Liver (tissue), 9 donors: Measurements from ENCODE around the gene NOP10. TPM values are rescaled to one million over a fixed set of nuclear protein-coding genes. Genes with fewer than 3 reads are reported as not detected.
"Not testable (repeated sequence)": the region's sequence is repeated elsewhere in the genome, so short reads cannot be mapped to it uniquely, and the experiment has no call there.

ENCODE experiments used
- DNase-seq: peaks from one replicate; pipeline ENCODE4 v3.0.0-alpha.2; 2017; ENCODE audit warnings: low spot score
- H3K27ac ChIP-seq, 2 donors: one replicate each; pipeline ENCODE4 v1.7.0; 2013; ENCODE audit warnings: inconsistent platforms in 2 of 2, low read length in 2 of 2, control low read depth in 1 of 2, low read depth in 1 of 2, mild to moderate bottlenecking in 1 of 2
- H3K27me3 ChIP-seq, 4 donors: one replicate each; pipeline versions ENCODE4 v1.6.1 to v1.7.0; 2013; ENCODE audit warnings: low read length in 3 of 4, inconsistent platforms in 1 of 4, mild to moderate bottlenecking in 1 of 4, moderate library complexity in 1 of 4; ENCODE audit not compliant: control insufficient read depth in 4 of 4, insufficient read depth in 4 of 4
- H3K36me3 ChIP-seq, 4 donors: one replicate each; pipeline versions ENCODE4 v1.6.1 to v1.7.0; 2013; ENCODE audit warnings: low read length in 3 of 4, mild to moderate bottlenecking in 3 of 4, low read depth in 1 of 4, moderate library complexity in 1 of 4; ENCODE audit not compliant: control insufficient read depth in 4 of 4, insufficient read depth in 3 of 4
- H3K4me1 ChIP-seq, 4 donors: one replicate each; pipeline versions ENCODE4 v1.6.1 to v1.7.0; 2013; ENCODE audit warnings: low read length in 3 of 4, mild to moderate bottlenecking in 3 of 4, moderate library complexity in 1 of 4; ENCODE audit not compliant: control insufficient read depth in 4 of 4, insufficient read depth in 4 of 4
- H3K4me3 ChIP-seq, 3 donors: one replicate each; pipeline versions ENCODE4 v1.6.1 to v1.7.0; 2013; ENCODE audit warnings: low read length in 3 of 3, control low read depth in 1 of 3, low read depth in 1 of 3, mild to moderate bottlenecking in 1 of 3
- H3K9ac ChIP-seq, 2 donors: one replicate each; pipeline ENCODE4 v1.7.0; 2013; ENCODE audit warnings: low read length in 2 of 2, mild to moderate bottlenecking in 2 of 2, moderate library complexity in 2 of 2, control low read depth in 1 of 2, low read depth in 1 of 2
- H3K9me3 ChIP-seq, 4 donors: one replicate each; pipeline versions ENCODE4 v1.6.1 to v1.7.0; 2013; ENCODE audit warnings: low read length in 3 of 4; ENCODE audit not compliant: control insufficient read depth in 4 of 4
- EGR1 ChIP-seq, 2 donors: IDR thresholded peaks; 2 replicates each; pipeline ENCODE4 v1.6.1; 2016 to 2018; ENCODE audit warnings: antibody characterized with exemption in 2 of 2, low read depth in 2 of 2
- FOXA1 ChIP-seq: IDR thresholded peaks from 2 replicates; pipeline ENCODE4 v1.6.1; 2016; ENCODE audit warnings: antibody characterized with exemption
- FOXA2 ChIP-seq: IDR thresholded peaks from 2 replicates; pipeline ENCODE4 v1.6.1; 2016; ENCODE audit warnings: antibody characterized with exemption
- GABPA ChIP-seq, 2 donors: IDR thresholded peaks in 1 of 2; conservative IDR thresholded peaks in 1 of 2; 2 replicates each; pipeline ENCODE4 v1.6.1; 2016; ENCODE audit warnings: antibody characterized with exemption in 2 of 2, mild to moderate bottlenecking in 1 of 2, moderate library complexity in 1 of 2
- HNF4A ChIP-seq, 2 donors: conservative IDR thresholded peaks; 2 replicates each; pipeline ENCODE4 v1.6.1; 2016; ENCODE audit warnings: antibody characterized with exemption in 2 of 2, mild to moderate bottlenecking in 2 of 2
- HNF4G ChIP-seq: IDR thresholded peaks from 2 replicates; pipeline ENCODE4 v1.6.1; 2016; ENCODE audit warnings: antibody characterized with exemption
- JUND ChIP-seq, 2 donors: IDR thresholded peaks; 2 replicates each; pipeline ENCODE4 v1.6.1; 2016; ENCODE audit warnings: antibody characterized with exemption in 2 of 2
- RAD21 ChIP-seq, 2 donors: IDR thresholded peaks; 2 replicates each; pipeline ENCODE4 v1.6.1; 2016; ENCODE audit warnings: antibody characterized with exemption in 2 of 2, mild to moderate bottlenecking in 2 of 2
- RXRA ChIP-seq, 2 donors: IDR thresholded peaks; 2 replicates each; pipeline ENCODE4 v1.6.1; 2017 to 2018; ENCODE audit warnings: antibody characterized with exemption in 2 of 2, mild to moderate bottlenecking in 1 of 2
- SP1 ChIP-seq: IDR thresholded peaks from 2 replicates; pipeline ENCODE4 v1.6.1; 2018; ENCODE audit warnings: antibody characterized with exemption, mild to moderate bottlenecking
- TAF1 ChIP-seq: conservative IDR thresholded peaks from 2 replicates; pipeline ENCODE4 v1.6.1; 2016; ENCODE audit warnings: antibody characterized with exemption, mild to moderate bottlenecking
- YY1 ChIP-seq: IDR thresholded peaks from 2 replicates; pipeline ENCODE4 v1.6.1; 2016; ENCODE audit warnings: antibody characterized with exemption, mild to moderate bottlenecking
- WGBS: extraction: QIAGEN DNeasy Blood & Tissue Kit; methylation state at CpG from one replicate; pipeline ENCODE4 v1.1.7; 2013; 5-methylcytosine and 5-hydroxymethylcytosine counted together
- polyA plus RNA-seq, 2 donors: library from polyadenylated mRNA; stranded (reverse) in 1 of 2; unstranded in 1 of 2; fragments of 200-250 nt in 1 of 2; fragments of >200 nt in 1 of 2; fragmentation: Nextera tagmentation in 1 of 2; extraction: Ambion mirVana in 1 of 2; gene quantifications; one replicate each; pipeline versions ENCODE4 v1.2.1 to v1.2.3, GENCODE V29; 2013 to 2015
- total RNA-seq, 2 donors: library from RNA; depleted of rRNA; stranded (reverse); fragments of >200 nt; gene quantifications; one replicate each; pipeline ENCODE4 v1.2.3, GENCODE V29; 2014
- TF ChIP-seq, protein P1 (sequence below): IDR thresholded peaks from 2 replicates; pipeline ENCODE4 v1.6.1; 2016; ENCODE audit warnings: antibody characterized with exemption
- TF ChIP-seq, protein P2 (sequence below): IDR thresholded peaks from 2 replicates; pipeline ENCODE4 v1.6.1; 2016; ENCODE audit warnings: antibody characterized with exemption, mild to moderate bottlenecking
- TF ChIP-seq, protein P3 (sequence below): IDR thresholded peaks from 2 replicates; pipeline ENCODE4 v1.6.1; 2016; ENCODE audit warnings: antibody characterized with exemption
- TF ChIP-seq, protein P4 (sequence below): fragments of 150-350 bp; IDR thresholded peaks from 2 replicates; pipeline ENCODE4 v1.5.1; 2017; ENCODE audit warnings: improper control_type of control experiment, low read depth, low read length; ENCODE audit not compliant: missing input control
- donor health status: healthy.
- donor health status: healthy.
- donor health status: healthy.
- donor health status: healthy.
- donor health status: healthy.

Gene NOP10
- total and polyA plus RNA-seq, 4 donors = 104 to 223 (median 125) TPM

DNA sequence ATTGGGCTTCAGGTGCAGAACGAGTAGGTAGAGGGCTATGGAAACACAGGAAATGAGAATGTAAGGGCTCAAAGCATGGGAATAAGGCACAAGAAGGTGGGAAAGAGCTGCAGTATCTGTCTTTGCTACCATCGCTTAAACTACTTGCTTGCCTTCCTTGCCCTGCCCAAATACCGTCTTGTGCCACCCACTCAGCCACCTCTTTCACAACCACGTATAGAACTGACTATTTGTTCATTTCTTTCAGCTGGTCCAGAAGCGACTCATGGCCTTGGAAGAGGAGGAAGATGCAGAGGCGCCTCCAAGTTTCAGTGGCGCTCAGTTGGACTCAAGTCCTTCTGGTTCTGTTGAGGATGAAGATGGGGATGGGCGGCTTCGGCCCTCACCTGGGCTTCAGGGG is 12.3 kb upstream of the NOP10 start:
- DNase-seq = no peak
- H3K36me3 ChIP-seq = peaks cover 0 to 2% (median 0%) of the 10 kb centered on the region in 4 donors
- H3K9me3 ChIP-seq = no peaks in the 10 kb centered on the region
- H3K27ac ChIP-seq = no peak overlapping the region
- no peak overlapping the region for H3K9ac ChIP-seq
- H3K27me3 ChIP-seq = no peaks in the 10 kb centered on the region
- 88% methylated on average over 9 of the region's 9 CpGs for WGBS
- TF ChIP-seq FOXA1 (no peak), HNF4A (conservative IDR thresholded peaks at IDR 0.05) (no peak), RAD21 (IDR thresholded peaks at IDR 0.05) (no peak), YY1 (no peak), SP1 (no peak), FOXA2 (no peak), RXRA (IDR thresholded peaks at IDR 0.05) (no peak)
- TF ChIP-seq, protein P1, sequence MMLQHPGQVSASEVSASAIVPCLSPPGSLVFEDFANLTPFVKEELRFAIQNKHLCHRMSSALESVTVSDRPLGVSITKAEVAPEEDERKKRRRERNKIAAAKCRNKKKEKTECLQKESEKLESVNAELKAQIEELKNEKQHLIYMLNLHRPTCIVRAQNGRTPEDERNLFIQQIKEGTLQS = no peak
- TF ChIP-seq, protein P2, sequence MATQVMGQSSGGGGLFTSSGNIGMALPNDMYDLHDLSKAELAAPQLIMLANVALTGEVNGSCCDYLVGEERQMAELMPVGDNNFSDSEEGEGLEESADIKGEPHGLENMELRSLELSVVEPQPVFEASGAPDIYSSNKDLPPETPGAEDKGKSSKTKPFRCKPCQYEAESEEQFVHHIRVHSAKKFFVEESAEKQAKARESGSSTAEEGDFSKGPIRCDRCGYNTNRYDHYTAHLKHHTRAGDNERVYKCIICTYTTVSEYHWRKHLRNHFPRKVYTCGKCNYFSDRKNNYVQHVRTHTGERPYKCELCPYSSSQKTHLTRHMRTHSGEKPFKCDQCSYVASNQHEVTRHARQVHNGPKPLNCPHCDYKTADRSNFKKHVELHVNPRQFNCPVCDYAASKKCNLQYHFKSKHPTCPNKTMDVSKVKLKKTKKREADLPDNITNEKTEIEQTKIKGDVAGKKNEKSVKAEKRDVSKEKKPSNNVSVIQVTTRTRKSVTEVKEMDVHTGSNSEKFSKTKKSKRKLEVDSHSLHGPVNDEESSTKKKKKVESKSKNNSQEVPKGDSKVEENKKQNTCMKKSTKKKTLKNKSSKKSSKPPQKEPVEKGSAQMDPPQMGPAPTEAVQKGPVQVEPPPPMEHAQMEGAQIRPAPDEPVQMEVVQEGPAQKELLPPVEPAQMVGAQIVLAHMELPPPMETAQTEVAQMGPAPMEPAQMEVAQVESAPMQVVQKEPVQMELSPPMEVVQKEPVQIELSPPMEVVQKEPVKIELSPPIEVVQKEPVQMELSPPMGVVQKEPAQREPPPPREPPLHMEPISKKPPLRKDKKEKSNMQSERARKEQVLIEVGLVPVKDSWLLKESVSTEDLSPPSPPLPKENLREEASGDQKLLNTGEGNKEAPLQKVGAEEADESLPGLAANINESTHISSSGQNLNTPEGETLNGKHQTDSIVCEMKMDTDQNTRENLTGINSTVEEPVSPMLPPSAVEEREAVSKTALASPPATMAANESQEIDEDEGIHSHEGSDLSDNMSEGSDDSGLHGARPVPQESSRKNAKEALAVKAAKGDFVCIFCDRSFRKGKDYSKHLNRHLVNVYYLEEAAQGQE = no peak
- TF ChIP-seq, protein P3, sequence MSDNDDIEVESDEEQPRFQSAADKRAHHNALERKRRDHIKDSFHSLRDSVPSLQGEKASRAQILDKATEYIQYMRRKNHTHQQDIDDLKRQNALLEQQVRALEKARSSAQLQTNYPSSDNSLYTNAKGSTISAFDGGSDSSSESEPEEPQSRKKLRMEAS = no peak
- H3K4me3 ChIP-seq = no peak overlapping the region
- no peaks in the 10 kb centered on the region for H3K4me1 ChIP-seq

DNA sequence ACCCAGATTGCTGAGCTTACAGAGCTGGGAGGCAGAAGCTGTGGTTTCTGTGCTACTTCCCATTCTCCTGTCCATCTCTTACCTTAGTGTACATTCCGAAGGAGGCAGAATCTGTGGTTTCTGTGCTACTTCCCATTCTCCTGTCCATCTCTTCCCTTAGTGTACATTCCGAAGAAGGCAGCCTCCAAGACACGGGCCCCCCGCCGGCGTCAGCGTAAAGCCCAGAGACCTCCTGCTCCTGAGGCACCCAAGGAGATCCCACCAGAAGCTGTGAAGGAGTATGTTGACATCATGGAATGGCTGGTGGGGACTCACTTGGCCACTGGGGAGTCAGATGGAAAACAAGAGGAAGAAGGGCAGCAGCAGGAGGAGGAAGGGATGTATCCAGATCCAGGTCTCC is 11.3 kb upstream of the NOP10 start:
- Histone ChIP-seq H3K9me3 (no peaks in the 10 kb centered on the region), H3K9ac (no peak overlapping the region), H3K4me3 (no peak overlapping the region), H3K27me3 (no peaks in the 10 kb centered on the region), H3K36me3 (no peaks in the 10 kb centered on the region), H3K27ac (no peak overlapping the region), H3K4me1 (no peaks in the 10 kb centered on the region)
- 93% methylated on average over 7 of the region's 7 CpGs for WGBS
- no peak for DNase-seq
- no peak for TF ChIP-seq HNF4G
- TF ChIP-seq JUND (IDR thresholded peaks at IDR 0.05) = no peak

DNA sequence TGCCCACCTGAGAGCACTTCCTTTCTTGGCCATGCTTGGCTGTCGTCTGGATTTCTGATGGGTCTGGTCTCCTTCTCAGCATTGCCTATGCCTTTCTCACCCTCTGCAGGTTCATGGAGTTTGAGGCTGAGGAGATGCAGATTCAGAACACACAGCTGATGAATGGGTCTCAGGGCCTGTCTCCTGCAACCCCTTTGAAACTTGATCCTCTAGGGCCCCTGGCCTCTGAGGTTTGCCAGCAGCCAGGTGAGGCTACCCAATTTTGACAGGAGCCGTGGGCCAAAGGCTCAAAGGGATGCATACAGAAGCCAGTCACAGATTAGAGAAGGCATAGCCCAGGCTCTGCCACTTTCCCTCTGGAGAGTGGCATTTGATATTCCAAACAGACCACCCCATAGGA is 10.7 kb upstream of the NOP10 start:
- H3K9ac ChIP-seq = no peak overlapping the region
- no peak for TF ChIP-seq YY1
- no peak for TF ChIP-seq TAF1
- no peak for TF ChIP-seq RXRA (IDR thresholded peaks at IDR 0.05)
- no peak for TF ChIP-seq GABPA (IDR thresholded peaks at IDR 0.05 in 1 of 2, conservative IDR thresholded peaks at IDR 0.05 in 1 of 2)
- TF ChIP-seq, protein P4, sequence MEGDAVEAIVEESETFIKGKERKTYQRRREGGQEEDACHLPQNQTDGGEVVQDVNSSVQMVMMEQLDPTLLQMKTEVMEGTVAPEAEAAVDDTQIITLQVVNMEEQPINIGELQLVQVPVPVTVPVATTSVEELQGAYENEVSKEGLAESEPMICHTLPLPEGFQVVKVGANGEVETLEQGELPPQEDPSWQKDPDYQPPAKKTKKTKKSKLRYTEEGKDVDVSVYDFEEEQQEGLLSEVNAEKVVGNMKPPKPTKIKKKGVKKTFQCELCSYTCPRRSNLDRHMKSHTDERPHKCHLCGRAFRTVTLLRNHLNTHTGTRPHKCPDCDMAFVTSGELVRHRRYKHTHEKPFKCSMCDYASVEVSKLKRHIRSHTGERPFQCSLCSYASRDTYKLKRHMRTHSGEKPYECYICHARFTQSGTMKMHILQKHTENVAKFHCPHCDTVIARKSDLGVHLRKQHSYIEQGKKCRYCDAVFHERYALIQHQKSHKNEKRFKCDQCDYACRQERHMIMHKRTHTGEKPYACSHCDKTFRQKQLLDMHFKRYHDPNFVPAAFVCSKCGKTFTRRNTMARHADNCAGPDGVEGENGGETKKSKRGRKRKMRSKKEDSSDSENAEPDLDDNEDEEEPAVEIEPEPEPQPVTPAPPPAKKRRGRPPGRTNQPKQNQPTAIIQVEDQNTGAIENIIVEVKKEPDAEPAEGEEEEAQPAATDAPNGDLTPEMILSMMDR = no peak
- TF ChIP-seq EGR1 (IDR thresholded peaks at IDR 0.05; ENCODE audit: low read depth in 2 of 2) = no peak
- no peak for TF ChIP-seq FOXA2
- TF ChIP-seq, protein P3 = no peak
- DNase-seq = no peak
- no peaks in the 10 kb centered on the region for H3K27me3 ChIP-seq
- no peaks in the 10 kb centered on the region for H3K36me3 ChIP-seq
- no peaks in the 10 kb centered on the region for H3K9me3 ChIP-seq
- no peak overlapping the region for H3K4me3 ChIP-seq
- no peak overlapping the region for H3K27ac ChIP-seq
- WGBS = 83% methylated on average over 2 of the region's 2 CpGs
- H3K4me1 ChIP-seq = no peaks in the 10 kb centered on the region

DNA sequence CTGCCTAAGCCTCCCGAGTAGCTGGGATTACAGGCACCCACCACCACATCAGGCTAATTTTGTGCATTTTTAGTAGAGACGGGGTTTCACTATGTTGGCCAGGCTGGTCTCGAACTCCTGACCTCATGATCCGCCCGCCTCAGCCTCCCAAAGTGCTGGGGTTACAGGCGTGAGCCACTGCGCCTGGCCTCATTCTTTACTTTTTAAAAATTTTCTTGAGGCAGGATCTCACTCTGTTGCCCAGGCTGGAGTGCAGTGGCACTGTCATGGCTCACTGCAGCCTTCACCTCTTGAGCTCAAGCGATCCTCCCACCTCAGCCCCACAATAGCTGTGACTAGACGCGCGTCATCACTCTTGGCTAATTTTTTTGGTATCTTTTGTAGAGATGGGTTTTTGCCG is 10.1 kb upstream of the NOP10 start:
- H3K27ac ChIP-seq, H3K9ac ChIP-seq, H3K27me3 ChIP-seq, H3K9me3 ChIP-seq, DNase-seq, H3K4me3 ChIP-seq, H3K36me3 ChIP-seq, H3K4me1 ChIP-seq: not testable (repeated sequence)
- WGBS = 98% methylated on average over 12 of the region's 12 CpGs
